Middle frontal gyrus (tissue), 1 donor: Measurements from ENCODE around the gene SCN4B.

Experiments used
- DNase-seq: peaks from one replicate; pipeline ENCODE4 v3.0.0-alpha.2; 2015; ENCODE audit warnings: low spot score; ENCODE audit errors: extremely low spot score

Gene SCN4B

GRCh38 chr11:118100691-118101232 is 51.9 kb downstream of the SCN4B start:
- no peak for DNase-seq

GRCh38 chr11:118099838-118100556 is 52.6 kb downstream of the SCN4B start:
- DNase-seq: no peak

GRCh38 chr11:118098996-118099837 is 53.4 kb downstream of the SCN4B start:
- no peak for DNase-seq

GRCh38 chr11:118095967-118096367 is 56.7 kb downstream of the SCN4B start:
- no peak for DNase-seq

- no peak for DNase-seq
These were observed 57.1 kb downstream of the SCN4B start for GRCh38 chr11:118095493-118095892.

GRCh38 chr11:118092907-118093571 is 59.6 kb downstream of the SCN4B start:
- no peak for DNase-seq

- no peak for DNase-seq
These were observed 60.9 kb downstream of the SCN4B start for GRCh38 chr11:118091690-118092089.

- DNase-seq: no peak
These were observed 62.0 kb downstream of the SCN4B start for GRCh38 chr11:118090545-118091162.

GRCh38 chr11:118088531-118088930 is 64.1 kb downstream of the SCN4B start:
- DNase-seq: no peak

- DNase-seq: no peak
These were observed 64.7 kb downstream of the SCN4B start for GRCh38 chr11:118087931-118088330.

- DNase-seq: no peak
These were observed 65.5 kb downstream of the SCN4B start, which contains the start of gene SMIM35 for GRCh38 chr11:118086913-118087768. Gene SMIM35, minus strand, starts transcription at chr11:118086963. Its CDS starts 206 bp downstream, at chr11:118086757.

- DNase-seq: no peak
These were observed 68.0 kb downstream of the SCN4B start for GRCh38 chr11:118084656-118085055.

GRCh38 chr11:118084247-118084646 is 68.4 kb downstream of the SCN4B start:
- DNase-seq: no peak
